Smooth muscle cell of the brain vasculature (primary cell): ENCODE measurements around the gene UBE3C.
A peak's percentile ranks its signal among the peaks of the same experiment; 100 is the strongest.

Experiments used
- DNase-seq: peaks from one replicate; pipeline ENCODE4 v3.0.0-alpha.2; 2012; ENCODE audit warnings: low read depth, low spot score

Gene UBE3C

GRCh38 chr7:157291404-157292080, 152.8 kb downstream of the UBE3C start:
- no peak for DNase-seq

- DNase-seq: no peak
These were observed 153.5 kb downstream of the UBE3C start for GRCh38 chr7:157292258-157292657.

- DNase-seq: no peak
These were observed 154.2 kb downstream of the UBE3C start for GRCh38 chr7:157292770-157293412.

- no peak for DNase-seq
These were observed 154.7 kb downstream of the UBE3C start for GRCh38 chr7:157293413-157293788.

GRCh38 chr7:157294773-157295172, 156.0 kb downstream of the UBE3C start:
- DNase-seq: no peak

GRCh38 chr7:157295338-157295737, 156.6 kb downstream of the UBE3C start:
- DNase-seq: no peak

GRCh38 chr7:157297185-157297584, 158.5 kb downstream of the UBE3C start:
- DNase-seq: no peak

GRCh38 chr7:157299317-157299612, 160.5 kb downstream of the UBE3C start:
- DNase-seq: no peak

- DNase-seq: no peak
These were observed 161.1 kb downstream of the UBE3C start for GRCh38 chr7:157299613-157300368.

- DNase-seq: no peak
These were observed 161.7 kb downstream of the UBE3C start for GRCh38 chr7:157300369-157300825.

GRCh38 chr7:157301610-157302120, 162.9 kb downstream of the UBE3C start:
- no peak for DNase-seq

GRCh38 chr7:157306846-157307838, 168.4 kb downstream of the UBE3C start:
- DNase-seq: no peak

- DNase-seq: peak; percentile 56
These were observed 171.4 kb downstream of the UBE3C start for GRCh38 chr7:157309988-157310668.

- no peak for DNase-seq
These were observed 172.0 kb downstream of the UBE3C start for GRCh38 chr7:157310676-157311185.

GRCh38 chr7:157312941-157313340, 174.2 kb downstream of the UBE3C start:
- no peak for DNase-seq

GRCh38 chr7:157313645-157314044, 174.9 kb downstream of the UBE3C start:
- DNase-seq: no peak

- DNase-seq: no peak
These were observed 179.4 kb downstream of the UBE3C start for GRCh38 chr7:157318015-157318706.
